Bronchial epithelial cell (primary cell): ENCODE results near the gene SMIM1. TPM values are rescaled to one million over a fixed set of nuclear protein-coding genes. Genes with fewer than 3 reads are reported as not detected.
"Not testable (repeated sequence)": the region's sequence is repeated elsewhere in the genome, so short reads cannot be mapped to it uniquely, and the experiment has no call there.

ENCODE experiments used
- DNase-seq: peaks from one replicate; pipeline ENCODE4 v3.0.0-alpha.2; 2010; ENCODE audit warnings: low read depth
- FAIRE-seq: peaks from 2 replicates; lab custom pipeline; 2011; peaks lifted over from hg19 to GRCh38; lab: Jason Lieb, UNC
- H3K27me3 ChIP-seq: 2 replicates; pipeline ENCODE4 v1.5.1; 2011; ENCODE audit warnings: low read length; ENCODE audit not compliant: control insufficient read depth, insufficient read depth
- H3K36me3 ChIP-seq: 2 replicates; pipeline ENCODE4 v1.5.1; 2011; ENCODE audit warnings: low read length; ENCODE audit not compliant: control insufficient read depth, insufficient read depth
- H3K4me3 ChIP-seq: 2 replicates; pipeline ENCODE4 v1.5.1; 2011; ENCODE audit warnings: mild to moderate bottlenecking, low read depth, low read length, control low read depth
- total RNA-seq: library from RNA; depleted of rRNA; stranded (reverse); fragments of >200 nt; gene quantifications from 2 replicates; pipeline ENCODE4 v1.2.1, GENCODE V29; 2014
- TF ChIP-seq, protein P1 (sequence below): IDR thresholded peaks from 2 replicates; pipeline ENCODE4 v1.5.1; 2011; ENCODE audit warnings: mild to moderate bottlenecking, moderate library complexity, low read length, control low read depth, inconsistent platforms; ENCODE audit not compliant: insufficient read depth, severe bottlenecking

The SMIM1 gene
- total RNA-seq, 1 donor from 2014 or later, result not detected

DNA sequence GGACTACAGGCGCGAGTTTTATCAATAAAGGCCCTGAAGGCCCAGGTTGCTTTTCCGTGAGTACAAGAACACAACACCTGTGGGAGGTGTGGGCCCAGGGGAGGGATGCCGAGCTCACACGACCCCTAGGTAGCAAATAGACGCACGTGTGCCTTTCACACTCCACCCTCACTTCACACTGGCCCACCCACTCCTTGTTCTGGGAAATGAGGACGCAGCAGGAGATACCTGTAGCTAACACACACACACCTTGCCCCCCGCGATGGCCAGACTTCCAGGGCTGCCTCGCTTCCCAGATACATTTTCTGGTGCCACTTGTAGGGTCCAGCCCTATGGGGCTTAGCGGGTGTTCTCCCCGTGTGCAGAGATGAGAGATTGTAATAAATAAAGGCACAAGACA is 24.6 kb upstream of the SMIM1 start:
- peaks cover 4% of the 10 kb centered on the region for H3K36me3 ChIP-seq

DNA sequence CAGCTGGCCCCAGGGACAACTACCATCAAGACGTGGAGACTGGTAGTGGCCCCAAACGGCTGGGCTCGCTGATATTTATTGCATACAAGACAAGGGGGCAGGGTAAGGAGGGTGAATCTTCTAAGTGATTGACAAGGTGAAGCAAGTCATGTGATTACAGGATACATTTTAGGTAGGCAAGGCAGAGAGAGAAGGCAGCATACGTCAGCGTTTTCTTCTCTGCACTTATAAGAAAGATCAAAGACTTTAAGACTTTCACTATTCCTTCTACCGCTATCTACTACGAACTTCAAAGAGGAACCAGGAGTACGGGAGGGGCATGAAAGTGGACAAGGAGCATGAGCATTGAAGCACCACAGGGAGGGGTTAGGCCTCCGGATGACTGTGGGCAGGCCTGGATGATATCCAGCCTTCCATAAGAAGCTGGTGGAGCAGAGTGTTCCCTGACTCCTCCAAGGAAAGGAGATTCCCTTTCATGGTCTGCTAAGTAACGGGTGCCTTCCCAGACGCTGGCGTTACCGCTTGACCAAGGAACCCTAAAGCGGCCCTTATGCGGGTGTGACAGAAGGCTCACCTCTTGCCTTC is 24.1 kb upstream of the SMIM1 start:
- FAIRE-seq, DNase-seq, H3K36me3 ChIP-seq, H3K4me3 ChIP-seq, H3K27me3 ChIP-seq: not testable (repeated sequence)

More for the DNA sequence above, 24.6 kb upstream of the SMIM1 start:
- TF ChIP-seq, protein P1, sequence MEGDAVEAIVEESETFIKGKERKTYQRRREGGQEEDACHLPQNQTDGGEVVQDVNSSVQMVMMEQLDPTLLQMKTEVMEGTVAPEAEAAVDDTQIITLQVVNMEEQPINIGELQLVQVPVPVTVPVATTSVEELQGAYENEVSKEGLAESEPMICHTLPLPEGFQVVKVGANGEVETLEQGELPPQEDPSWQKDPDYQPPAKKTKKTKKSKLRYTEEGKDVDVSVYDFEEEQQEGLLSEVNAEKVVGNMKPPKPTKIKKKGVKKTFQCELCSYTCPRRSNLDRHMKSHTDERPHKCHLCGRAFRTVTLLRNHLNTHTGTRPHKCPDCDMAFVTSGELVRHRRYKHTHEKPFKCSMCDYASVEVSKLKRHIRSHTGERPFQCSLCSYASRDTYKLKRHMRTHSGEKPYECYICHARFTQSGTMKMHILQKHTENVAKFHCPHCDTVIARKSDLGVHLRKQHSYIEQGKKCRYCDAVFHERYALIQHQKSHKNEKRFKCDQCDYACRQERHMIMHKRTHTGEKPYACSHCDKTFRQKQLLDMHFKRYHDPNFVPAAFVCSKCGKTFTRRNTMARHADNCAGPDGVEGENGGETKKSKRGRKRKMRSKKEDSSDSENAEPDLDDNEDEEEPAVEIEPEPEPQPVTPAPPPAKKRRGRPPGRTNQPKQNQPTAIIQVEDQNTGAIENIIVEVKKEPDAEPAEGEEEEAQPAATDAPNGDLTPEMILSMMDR, result no peak
- DNase-seq (no peak), FAIRE-seq (no peak)
- peaks cover 2% of the 10 kb centered on the region for H3K27me3 ChIP-seq
- peak overlapping the region; percentile 55 for H3K4me3 ChIP-seq

DNA sequence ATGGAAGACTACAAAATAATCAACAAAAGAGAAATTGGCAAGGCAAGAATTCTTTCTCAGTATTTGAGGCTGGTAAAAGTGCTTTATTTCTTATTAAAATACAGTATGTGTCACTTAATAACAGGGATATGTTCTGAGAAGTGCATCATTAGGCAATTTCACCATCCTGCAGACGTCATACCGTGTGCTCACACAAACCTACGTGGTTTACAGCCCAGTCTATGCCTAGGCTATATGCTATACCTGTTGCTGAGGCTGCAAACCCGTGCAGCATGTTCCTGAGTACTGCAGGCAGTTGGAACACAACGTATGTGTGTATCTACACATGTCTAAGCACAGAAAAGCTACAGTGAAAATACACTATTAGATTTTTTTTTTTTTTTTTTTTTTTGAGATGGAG is 23.0 kb upstream of the SMIM1 start:
- TF ChIP-seq, protein P1, result no peak
- Histone ChIP-seq H3K27me3 (peaks cover 2% of the 10 kb centered on the region), H3K4me3 (no peak overlapping the region), H3K36me3 (peaks cover 3% of the 10 kb centered on the region)
- DNase-seq (no peak), FAIRE-seq (no peak)

DNA sequence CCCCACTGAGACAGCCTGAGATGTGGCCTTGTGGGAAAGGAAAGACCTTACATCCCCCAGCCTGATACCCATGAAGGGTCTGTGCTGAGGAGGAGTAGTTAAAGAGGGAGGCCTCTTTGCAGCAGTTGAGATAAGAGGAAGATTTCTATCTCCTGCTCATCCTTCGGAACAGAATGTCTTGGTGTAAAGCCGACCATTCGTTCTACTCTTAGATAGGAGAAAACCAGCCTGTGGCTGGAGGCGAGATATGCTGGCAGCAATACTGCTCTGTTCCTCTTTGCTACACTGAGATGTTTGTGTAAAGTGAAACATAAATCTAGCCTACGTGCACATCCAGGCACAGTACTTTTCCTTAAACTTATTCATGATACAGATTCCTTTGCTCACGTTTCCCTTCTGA is 21.8 kb upstream of the SMIM1 start:
- Histone ChIP-seq H3K4me3 (no peak overlapping the region), H3K27me3 (peaks cover 2% of the 10 kb centered on the region), H3K36me3 (no peaks in the 10 kb centered on the region)
- TF ChIP-seq, protein P1, result no peak
- no peak for DNase-seq
- no peak for FAIRE-seq

GRCh38 chr1:3752400-3752945 is 20.1 kb upstream of the SMIM1 start, which contains the start of gene CCDC27:
Gene CCDC27 (plus strand): TSS chr1:3752450. CDS start chr1:3752482, 32 bp downstream.
- no peak for FAIRE-seq
- TF ChIP-seq, protein P1, result no peak
- no peak for DNase-seq
- Histone ChIP-seq H3K27me3 (peaks cover 2% of the 10 kb centered on the region), H3K36me3 (no peaks in the 10 kb centered on the region), H3K4me3 (no peak within 1 kb of the TSS)

- Histone ChIP-seq H3K36me3 (no peaks in the 10 kb centered on the region), H3K4me3 (no peak overlapping the region), H3K27me3 (peaks cover 2% of the 10 kb centered on the region)
- DNase-seq (no peak), FAIRE-seq (no peak)
- TF ChIP-seq, protein P1, result no peak
Observed at GRCh38 chr1:3753656-3754454, 18.7 kb upstream of the SMIM1 start.
